BLaER1 (cell line): ENCODE results near the gene GFER.
"Not testable (repeated sequence)": the region's sequence is repeated elsewhere in the genome, so short reads cannot be mapped to it uniquely, and the experiment has no call there.

Experiments
- H3K27ac ChIP-seq: shearing (Covaris generic); formaldehyde crosslinking; 2 replicates; pipeline ENCODE4 v1.8.1; 2022
- H3K27me3 ChIP-seq: shearing (Covaris generic); formaldehyde crosslinking; 2 replicates; pipeline ENCODE4 v1.8.1; 2022
- H3K36me3 ChIP-seq: shearing (Covaris generic); formaldehyde crosslinking; 2 replicates; pipeline ENCODE4 v1.8.1; 2022
- H3K4me1 ChIP-seq: shearing (Covaris generic); formaldehyde crosslinking; 2 replicates; pipeline ENCODE4 v1.8.1; 2022
- H3K4me2 ChIP-seq: shearing (Covaris generic); formaldehyde crosslinking; 2 replicates; pipeline ENCODE4 v1.8.1; 2022
- H3K4me3 ChIP-seq: shearing (Covaris generic); formaldehyde crosslinking; 2 replicates; pipeline ENCODE4 v1.8.1; 2022
- H3K9ac ChIP-seq: shearing (Covaris generic); formaldehyde crosslinking; 2 replicates; pipeline ENCODE4 v1.8.1; 2022
- H3K9me3 ChIP-seq: shearing (Covaris generic); formaldehyde crosslinking; 2 replicates; pipeline ENCODE4 v1.8.1; 2022
- H4K20me1 ChIP-seq: shearing (Covaris generic); formaldehyde crosslinking; 2 replicates; pipeline ENCODE4 v1.8.1; 2022
- Cebpa-rat ChIP-seq: shearing (Covaris generic); IDR thresholded peaks from 2 replicates; pipeline ENCODE4 v1.8.1; 2022

The GFER gene

DNA sequence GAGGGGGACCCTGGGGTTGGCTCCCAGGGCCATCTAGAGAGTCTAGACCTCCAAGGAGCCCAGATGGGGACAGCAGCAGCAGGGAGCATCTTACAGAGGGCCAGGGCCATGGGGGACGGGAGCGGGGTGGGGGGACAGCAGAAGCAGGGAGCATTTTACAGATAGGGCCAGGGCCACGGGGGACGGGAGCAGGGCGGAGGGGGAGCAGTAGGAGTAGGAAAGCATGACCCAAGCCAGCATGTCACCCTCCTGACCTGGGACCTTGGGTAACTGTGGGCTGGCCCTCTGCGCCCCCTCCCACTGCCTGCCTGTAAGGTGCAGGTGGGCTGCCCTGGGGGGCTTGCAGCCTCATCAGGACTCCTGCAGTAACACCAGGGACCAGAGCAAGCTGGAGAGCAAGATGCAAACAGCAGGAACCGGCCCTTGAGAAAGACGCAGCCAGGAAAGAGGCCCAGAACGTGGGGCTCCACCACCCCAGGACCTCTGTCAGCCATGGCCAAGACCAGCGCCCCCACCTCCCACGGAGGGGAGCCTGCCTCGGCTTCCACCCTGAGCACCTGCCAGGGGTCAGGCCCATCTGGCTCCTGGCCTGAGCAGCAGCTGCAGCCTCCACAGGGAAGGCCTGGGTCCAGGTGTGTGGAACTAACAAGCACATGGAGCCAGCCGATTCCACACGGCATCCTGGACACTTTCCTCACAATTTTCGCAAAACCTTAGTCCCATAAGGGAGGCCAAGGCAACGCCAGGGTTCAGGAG is 23.3 kb downstream of the GFER start:
- H3K4me1 ChIP-seq, result peaks cover 65% of the 10 kb centered on the region
- TF ChIP-seq Cebpa-rat, result no peak

GRCh38 chr16:2008009-2008526 is 24.1 kb downstream of the GFER start:
- TF ChIP-seq Cebpa-rat, result no peak
- Histone ChIP-seq H3K27me3 (no peaks in the 10 kb centered on the region), H3K4me2 (peak overlapping the region; percentile 97), H3K9ac (peak overlapping the region; percentile 94), H4K20me1 (peaks cover 64% of the 10 kb centered on the region), H3K9me3 (no peaks in the 10 kb centered on the region), H3K4me3 (peak overlapping the region; percentile 98), H3K4me1 (peaks cover 65% of the 10 kb centered on the region), H3K27ac (peak overlapping the region; percentile 91), H3K36me3 (peaks cover 24% of the 10 kb centered on the region)

More for the DNA sequence above, 23.3 kb downstream of the GFER start:
- H3K4me3 ChIP-seq, result peak overlapping the region; percentile 98
- peak overlapping the region; percentile 91 for H3K27ac ChIP-seq
- H3K4me2 ChIP-seq, result peak overlapping the region; percentile 97
- H3K36me3 ChIP-seq, result peaks cover 32% of the 10 kb centered on the region
- H4K20me1 ChIP-seq, result peaks cover 72% of the 10 kb centered on the region
- H3K9ac ChIP-seq, result peak overlapping the region; percentile 94
- no peaks in the 10 kb centered on the region for H3K27me3 ChIP-seq
- H3K9me3 ChIP-seq, result no peaks in the 10 kb centered on the region

GRCh38 chr16:2008631-2009163 is 24.7 kb downstream of the GFER start:
- Histone ChIP-seq H3K9ac (peak overlapping the region; percentile 94), H3K36me3 (peaks cover 18% of the 10 kb centered on the region), H3K9me3 (no peaks in the 10 kb centered on the region), H4K20me1 (peaks cover 58% of the 10 kb centered on the region), H3K27me3 (no peaks in the 10 kb centered on the region), H3K27ac (peak overlapping the region; percentile 91), H3K4me3 (peak overlapping the region; percentile 98), H3K4me1 (peaks cover 60% of the 10 kb centered on the region), H3K4me2 (peak overlapping the region; percentile 97)
- TF ChIP-seq Cebpa-rat, result 0 out of 2 replicates have a peak, but pooled peaks have one; percentile 14

DNA sequence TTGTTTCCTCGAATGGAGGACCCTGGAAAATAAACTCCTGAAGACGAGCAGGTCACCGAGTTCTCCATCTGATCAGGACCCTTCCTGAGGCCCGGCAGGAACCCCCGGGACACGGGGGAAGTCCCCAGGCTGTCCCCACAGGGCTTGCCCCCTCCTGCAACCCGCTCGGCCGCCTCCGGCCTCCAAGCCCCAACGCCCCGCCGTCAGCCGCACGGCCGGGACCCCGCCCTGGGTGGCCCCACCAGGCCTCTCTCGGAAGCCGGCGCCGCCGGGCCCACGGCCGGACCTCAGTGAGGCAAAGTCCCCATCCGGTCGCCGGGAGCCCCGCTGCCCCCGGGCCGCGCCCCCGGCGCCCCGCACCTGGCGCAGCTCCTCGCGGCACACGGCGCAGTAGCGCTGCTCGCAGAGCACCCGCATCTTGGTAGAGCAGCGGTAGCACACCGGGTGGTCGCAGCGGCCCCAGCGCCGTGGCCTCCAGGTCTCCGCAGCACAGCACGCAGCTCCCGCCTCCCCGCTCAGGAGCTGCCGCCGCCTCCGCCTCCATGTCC is 25.2 kb downstream of the GFER start:
- Histone ChIP-seq H4K20me1 (peaks cover 52% of the 10 kb centered on the region), H3K27ac (peak overlapping the region; percentile 91), H3K36me3 (peaks cover 18% of the 10 kb centered on the region), H3K27me3 (no peaks in the 10 kb centered on the region), H3K4me3 (peak overlapping the region; percentile 98), H3K9me3 (no peaks in the 10 kb centered on the region), H3K4me1 (peaks cover 55% of the 10 kb centered on the region), H3K4me2 (peak overlapping the region; percentile 97), H3K9ac (peak overlapping the region; percentile 94)
- TF ChIP-seq Cebpa-rat, result no peak

DNA sequence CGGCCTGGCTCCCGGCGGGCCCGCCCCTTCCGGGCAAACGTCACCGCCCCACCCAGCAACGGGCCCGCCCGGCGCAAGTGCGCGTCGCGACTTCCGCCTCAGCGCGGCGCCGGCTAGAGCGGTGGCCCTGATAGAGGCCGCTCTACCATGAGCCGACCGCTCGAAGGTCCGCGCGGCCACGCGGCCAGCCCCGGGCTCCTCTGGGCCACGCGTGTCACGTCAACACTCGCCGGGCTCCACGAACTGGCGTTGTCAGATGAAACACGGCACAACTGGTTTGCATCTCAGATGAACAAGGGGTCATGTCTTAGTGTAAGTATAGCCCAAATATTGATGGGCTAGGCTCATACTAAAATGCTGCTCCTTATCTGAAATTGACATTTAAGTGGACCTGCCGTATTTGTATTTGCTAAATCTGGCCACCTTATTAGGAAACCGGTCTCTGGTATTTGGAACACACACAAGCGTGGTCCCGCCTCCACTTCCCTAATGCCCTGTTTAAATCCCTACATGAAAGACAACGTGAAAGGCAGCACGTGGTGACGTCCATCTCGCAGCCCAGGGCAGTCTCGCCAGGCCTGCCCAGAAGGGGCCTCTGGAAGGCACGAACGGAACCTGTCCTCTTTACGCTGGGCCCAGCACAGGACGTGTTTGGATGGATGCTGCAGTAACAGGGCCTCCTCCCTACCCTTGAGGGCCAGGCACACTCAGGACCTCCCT is 26.0 kb downstream of the GFER start, which contains the start of gene ZNF598:
ZNF598 (minus strand) TSS at position 31 of the 720 bp plus-strand sequence.
- Histone ChIP-seq H3K9me3 (no peaks in the 10 kb centered on the region), H3K4me1 (peaks cover 47% of the 10 kb centered on the region), H3K36me3 (peaks cover 11% of the 10 kb centered on the region; the same call in 1 of the 2 replicates), H3K4me3 (peak within 1 kb of the TSS; percentile 98), H3K27me3 (no peaks in the 10 kb centered on the region), H3K9ac (peak within 1 kb of the TSS; percentile 94), H4K20me1 (peaks cover 45% of the 10 kb centered on the region), H3K27ac (peak within 1 kb of the TSS; percentile 91), H3K4me2 (peak within 1 kb of the TSS; percentile 97)
- no peak for TF ChIP-seq Cebpa-rat

DNA sequence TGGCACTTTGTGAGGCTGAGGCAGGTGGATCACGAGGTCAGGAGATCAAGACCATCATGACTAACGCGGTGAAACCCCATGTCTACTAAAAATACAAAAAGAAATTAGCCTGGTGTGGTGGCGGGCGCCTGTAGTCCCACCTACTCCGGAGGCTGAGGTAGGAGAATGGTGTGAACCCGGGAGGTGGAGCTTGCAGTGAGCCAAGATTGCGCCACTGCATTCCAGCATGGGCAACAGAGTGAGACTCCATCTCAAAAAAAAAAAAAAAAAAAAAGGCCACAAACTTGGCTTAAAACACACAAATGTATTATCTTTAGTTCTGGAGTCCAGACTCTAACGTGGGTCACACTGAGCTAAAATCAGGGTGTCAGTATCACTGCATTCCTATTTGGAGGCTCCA is 27.7 kb downstream of the GFER start:
- H3K27me3 ChIP-seq, H3K9me3 ChIP-seq, H3K4me3 ChIP-seq, H3K27ac ChIP-seq, H3K9ac ChIP-seq, H3K4me2 ChIP-seq, H3K36me3 ChIP-seq: not testable (repeated sequence)
- Histone ChIP-seq H3K4me1 (peaks cover 43% of the 10 kb centered on the region), H4K20me1 (peaks cover 27% of the 10 kb centered on the region)

GRCh38 chr16:2013527-2013926 is 29.5 kb downstream of the GFER start:
- H3K4me2 ChIP-seq, result no peak overlapping the region

DNA sequence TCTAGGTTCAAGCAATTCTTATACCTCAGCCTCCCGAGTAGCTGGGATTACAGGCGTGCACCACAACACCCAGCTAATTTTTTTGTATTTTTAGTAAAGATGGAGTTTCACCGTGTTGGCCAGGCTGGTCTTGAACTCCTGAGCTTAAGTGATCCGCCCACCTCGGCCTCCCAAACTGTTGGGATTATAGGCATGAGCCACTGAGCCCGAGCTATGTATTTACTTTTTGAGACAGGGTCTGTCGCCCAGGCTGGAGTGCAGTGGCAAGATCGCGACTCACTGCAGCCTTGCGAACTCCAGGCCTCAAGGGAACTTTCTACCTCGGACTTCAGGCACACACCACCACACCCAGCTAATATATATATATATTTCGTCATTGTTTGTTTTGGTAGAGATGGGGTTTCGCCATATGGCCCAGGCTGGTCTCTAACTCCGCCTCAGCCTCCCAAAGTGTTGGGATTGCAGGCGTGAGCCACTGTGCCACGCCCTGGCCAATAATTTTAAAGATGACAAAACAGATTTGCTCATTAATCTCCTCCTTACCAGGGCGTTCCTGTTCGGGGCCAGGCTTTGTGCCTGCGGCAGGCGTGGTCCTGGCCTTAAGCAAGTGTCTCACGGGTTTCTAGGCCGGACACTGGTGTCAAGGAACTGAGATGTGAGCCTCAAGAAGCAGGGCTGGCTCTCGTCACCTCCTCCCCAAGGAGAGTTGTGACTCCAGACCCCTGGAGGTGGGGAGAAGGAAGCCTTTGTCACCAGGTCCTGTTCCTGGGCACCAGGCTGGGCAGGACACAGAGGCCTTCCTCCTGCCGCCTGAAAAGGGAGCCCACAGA is 31.3 kb downstream of the GFER start:
- 0 out of 2 replicates have a peak overlapping the region, but pooled peaks have one; percentile 2 for H3K9ac ChIP-seq
- H3K9me3 ChIP-seq, result no peaks in the 10 kb centered on the region
- peaks cover 27% of the 10 kb centered on the region for H3K27me3 ChIP-seq
- H3K4me3 ChIP-seq, result no peak overlapping the region
- H3K36me3 ChIP-seq, result no peaks in the 10 kb centered on the region
- TF ChIP-seq Cebpa-rat, result no peak
- no peak overlapping the region for H3K27ac ChIP-seq
- H3K4me2 ChIP-seq, result 0 out of 2 replicates have a peak overlapping the region, but pooled peaks have one; percentile 33
- H4K20me1 ChIP-seq, result 0 out of 2 replicates have a peak, but pooled peaks cover 6% of the 10 kb centered on the region
- peaks cover 36% of the 10 kb centered on the region for H3K4me1 ChIP-seq

More at GRCh38 chr16:2013527-2013926, 29.5 kb downstream of the GFER start:
- TF ChIP-seq Cebpa-rat, result no peak
- peaks cover 9% of the 10 kb centered on the region for H4K20me1 ChIP-seq
- no peak overlapping the region for H3K27ac ChIP-seq
- H3K36me3 ChIP-seq, result no peaks in the 10 kb centered on the region
- peaks cover 28% of the 10 kb centered on the region for H3K4me1 ChIP-seq
- peaks cover 9% of the 10 kb centered on the region; the same call in 1 of the 2 replicates for H3K27me3 ChIP-seq
- no peak overlapping the region for H3K4me3 ChIP-seq
- H3K9ac ChIP-seq, result no peak overlapping the region
- H3K9me3 ChIP-seq, result no peaks in the 10 kb centered on the region

DNA sequence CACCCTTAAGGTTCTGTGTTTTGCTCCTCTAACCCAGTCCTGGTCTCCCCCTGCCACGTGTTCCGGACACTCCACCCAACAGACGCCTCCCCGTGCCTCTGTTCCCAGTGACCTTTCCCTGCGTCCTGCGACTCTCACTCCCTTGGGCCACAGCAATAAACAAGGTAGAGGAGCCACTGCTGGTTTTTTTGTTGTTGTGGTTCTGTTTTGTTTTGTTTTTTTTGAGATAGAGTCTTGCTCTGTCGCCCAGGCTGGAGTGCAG is 31.9 kb downstream of the GFER start:
- H3K4me2 ChIP-seq, result peak overlapping the region; percentile 33; the same call in 1 of the 2 replicates
- H3K9me3 ChIP-seq, result no peaks in the 10 kb centered on the region
- H3K4me1 ChIP-seq, result peaks cover 36% of the 10 kb centered on the region
- H3K9ac ChIP-seq, result 0 out of 2 replicates have a peak overlapping the region, but pooled peaks have one; percentile 2
- no peak overlapping the region for H3K4me3 ChIP-seq
- no peak for TF ChIP-seq Cebpa-rat
- H3K27me3 ChIP-seq, result peaks cover 32% of the 10 kb centered on the region
- no peaks in the 10 kb centered on the region for H3K36me3 ChIP-seq
- H4K20me1 ChIP-seq, result 0 out of 2 replicates have a peak, but pooled peaks cover 6% of the 10 kb centered on the region
- no peak overlapping the region for H3K27ac ChIP-seq
